Mammary epithelial cell (primary cell): ENCODE measurements around the gene STRADA.

Source experiments
- EZH2 ChIP-seq: IDR thresholded peaks from 2 replicates; pipeline ENCODE4 v1.6.1; 2012; ENCODE audit warnings: low read length, inconsistent platforms, borderline replicate concordance
- TF ChIP-seq, protein P1 (sequence below), 2 donors: IDR thresholded peaks in 1 of 2; conservative IDR thresholded peaks in 1 of 2; 2 replicates each; pipeline ENCODE4 v1.5.1; 2011 to 2012; ENCODE audit warnings: inconsistent platforms in 2 of 2, low read length in 2 of 2, mild to moderate bottlenecking in 2 of 2, control low read depth in 1 of 2, low read depth in 1 of 2; ENCODE audit not compliant: insufficient read depth in 1 of 2; ENCODE audit errors: extremely low read depth in 1 of 2

DNA sequence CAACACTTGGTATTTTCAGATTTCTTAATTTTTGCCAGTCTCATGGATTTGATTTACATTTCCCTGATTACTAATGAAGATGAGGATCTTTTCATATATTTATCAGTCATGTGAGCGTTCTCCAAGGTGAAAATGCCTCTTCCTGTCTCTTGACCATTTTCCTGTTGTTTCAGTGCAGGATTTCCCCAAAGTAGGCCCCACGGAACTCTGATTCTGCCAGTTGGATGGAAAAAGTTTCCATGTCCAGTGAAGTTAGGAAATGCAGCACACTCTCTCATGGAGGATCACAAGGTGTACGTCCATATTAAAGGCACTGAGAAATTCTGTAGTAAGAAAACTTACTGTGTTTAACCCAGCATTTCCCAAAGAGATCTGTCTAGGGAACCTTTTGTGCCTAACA is 25.2 kb downstream of the STRADA start:
- TF ChIP-seq EZH2 = no peak
- TF ChIP-seq, protein P1, sequence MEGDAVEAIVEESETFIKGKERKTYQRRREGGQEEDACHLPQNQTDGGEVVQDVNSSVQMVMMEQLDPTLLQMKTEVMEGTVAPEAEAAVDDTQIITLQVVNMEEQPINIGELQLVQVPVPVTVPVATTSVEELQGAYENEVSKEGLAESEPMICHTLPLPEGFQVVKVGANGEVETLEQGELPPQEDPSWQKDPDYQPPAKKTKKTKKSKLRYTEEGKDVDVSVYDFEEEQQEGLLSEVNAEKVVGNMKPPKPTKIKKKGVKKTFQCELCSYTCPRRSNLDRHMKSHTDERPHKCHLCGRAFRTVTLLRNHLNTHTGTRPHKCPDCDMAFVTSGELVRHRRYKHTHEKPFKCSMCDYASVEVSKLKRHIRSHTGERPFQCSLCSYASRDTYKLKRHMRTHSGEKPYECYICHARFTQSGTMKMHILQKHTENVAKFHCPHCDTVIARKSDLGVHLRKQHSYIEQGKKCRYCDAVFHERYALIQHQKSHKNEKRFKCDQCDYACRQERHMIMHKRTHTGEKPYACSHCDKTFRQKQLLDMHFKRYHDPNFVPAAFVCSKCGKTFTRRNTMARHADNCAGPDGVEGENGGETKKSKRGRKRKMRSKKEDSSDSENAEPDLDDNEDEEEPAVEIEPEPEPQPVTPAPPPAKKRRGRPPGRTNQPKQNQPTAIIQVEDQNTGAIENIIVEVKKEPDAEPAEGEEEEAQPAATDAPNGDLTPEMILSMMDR (conservative IDR thresholded peaks at IDR 0.05 in 1 of 2, IDR thresholded peaks at IDR 0.05 in 1 of 2; ENCODE audit: extremely low read depth in 1 of 2, insufficient read depth in 1 of 2, low read depth in 1 of 2, low read length in 2 of 2) = no peak
